GM19372 (cell line): ENCODE results near the gene POLR3GL.
A peak's percentile ranks its signal among the peaks of the same experiment; 100 is the strongest.

Experiments used
- ATAC-seq: cut with Tn5 transposase; IDR thresholded peaks from one replicate; pipeline ENCODE4 v1.9.1; 2021; ENCODE audit warnings: mild to moderate bottlenecking, low read depth, moderate library complexity; ENCODE audit not compliant: unreplicated experiment

POLR3GL gene

DNA sequence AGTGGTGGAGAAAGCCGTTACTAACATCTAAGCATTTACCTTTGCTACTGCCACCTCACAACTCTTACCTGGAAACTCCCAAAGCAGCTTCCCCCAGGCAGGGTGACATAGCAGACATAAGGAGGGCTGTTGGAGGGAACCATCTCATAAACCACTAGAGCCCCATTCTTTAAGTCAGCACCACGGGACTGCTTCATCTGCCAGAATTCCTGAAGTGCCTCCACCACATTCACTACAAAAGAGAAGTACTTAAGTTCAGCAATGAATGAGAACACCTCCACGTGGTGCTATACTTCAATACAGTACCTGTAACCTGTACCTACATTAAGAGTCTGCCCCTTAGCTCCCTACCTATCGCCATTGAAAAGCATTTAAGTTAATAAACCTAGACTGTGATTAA, 16.9 kb upstream of the POLR3GL start:
- ATAC-seq: no peak

DNA sequence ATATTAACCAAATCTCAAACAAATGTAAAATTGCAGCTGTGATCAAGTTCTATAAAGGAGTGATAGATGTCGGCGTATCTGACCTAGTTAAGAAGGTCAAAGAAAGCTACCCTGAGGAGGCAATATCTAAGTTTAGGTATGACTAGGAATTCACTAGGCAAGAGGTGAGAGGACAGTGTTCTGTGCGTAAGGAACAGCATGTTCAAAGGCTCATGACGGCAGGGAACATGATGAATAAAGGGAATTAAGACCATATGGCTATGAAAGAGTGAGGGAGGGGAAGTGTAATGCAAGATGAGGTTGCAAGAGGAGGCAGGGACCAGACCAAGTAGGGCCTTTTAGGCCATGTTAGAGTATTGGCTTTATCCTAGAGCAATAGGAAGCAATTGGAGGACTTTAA, 15.3 kb upstream of the POLR3GL start:
- ATAC-seq: no peak

DNA sequence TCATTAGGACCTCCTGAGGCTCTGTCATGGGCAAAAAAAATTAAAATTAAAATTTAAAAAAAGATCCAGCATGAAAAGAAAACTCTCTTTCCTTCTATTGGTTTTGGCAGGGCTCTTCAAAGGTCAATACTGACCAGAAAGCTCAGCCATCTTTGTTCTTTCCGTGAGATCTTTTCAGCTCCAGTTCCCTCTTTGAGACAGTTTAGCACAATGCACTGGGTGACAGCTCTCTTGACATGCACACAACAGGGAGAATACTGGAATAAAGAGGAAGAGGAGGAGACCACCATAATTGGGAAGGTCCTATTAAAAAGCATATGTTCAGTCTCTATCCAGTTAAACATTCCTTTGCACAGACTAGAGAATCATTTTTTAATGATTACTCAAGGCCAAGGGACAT, 13.0 kb upstream of the POLR3GL start:
- no peak for ATAC-seq

DNA sequence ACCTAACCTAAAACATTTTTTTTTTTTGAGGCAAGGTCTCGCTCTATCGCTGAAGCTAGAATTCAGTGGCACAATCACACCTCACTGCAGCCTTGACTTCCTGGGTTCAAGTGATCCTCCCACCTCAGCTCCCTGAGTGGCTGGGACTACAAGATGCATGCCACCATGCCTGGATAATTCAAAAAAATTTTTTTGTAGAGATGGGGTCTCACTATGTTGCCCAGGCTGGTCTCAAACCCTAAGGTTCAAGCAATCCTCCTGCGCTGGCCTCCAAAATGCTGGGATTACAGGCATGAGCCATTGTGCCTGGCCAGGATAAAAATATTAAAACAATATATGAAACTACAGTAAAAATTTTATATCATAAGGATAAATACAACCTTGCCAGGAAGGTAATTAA, 11.6 kb upstream of the POLR3GL start:
- ATAC-seq: no peak

DNA sequence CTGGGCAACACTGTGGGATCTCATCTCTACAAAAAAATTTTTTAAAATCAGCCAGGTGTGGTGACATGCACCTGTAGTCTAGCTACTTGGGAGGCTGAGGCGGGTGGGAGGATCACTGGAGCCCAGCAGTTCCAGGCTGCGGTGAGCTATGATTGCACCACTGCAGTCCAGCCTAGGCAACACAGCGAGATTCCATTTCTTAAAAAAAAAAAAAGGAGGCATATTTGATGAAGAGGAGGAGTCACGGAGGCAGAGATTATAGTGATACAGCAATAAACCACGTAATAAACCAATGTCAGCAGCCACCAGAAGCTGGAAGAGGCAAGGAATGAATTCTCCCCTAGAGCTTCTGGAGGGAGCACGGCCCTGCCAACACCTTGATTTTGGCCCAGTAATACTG, 10.6 kb upstream of the POLR3GL start:
- ATAC-seq: no peak

DNA sequence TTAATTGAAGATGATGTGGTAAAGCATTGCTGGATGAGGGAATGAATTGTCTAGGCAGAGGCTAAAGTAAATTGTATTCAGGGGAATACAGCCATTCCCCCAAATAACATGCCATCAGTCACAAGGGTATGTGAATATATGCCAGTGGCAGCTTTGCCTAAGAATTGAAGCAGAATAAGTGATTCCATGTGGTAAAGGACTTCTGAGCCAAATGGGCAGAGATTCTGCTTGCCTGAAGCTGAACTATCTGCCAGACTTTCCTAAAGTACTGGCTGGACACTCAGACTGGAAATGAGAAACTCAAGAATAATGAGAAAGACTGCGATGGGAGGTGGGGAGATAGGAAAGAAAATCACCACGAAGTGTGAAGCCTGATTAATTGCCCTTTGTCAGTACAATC, 9.1 kb upstream of the POLR3GL start:
- ATAC-seq: no peak

DNA sequence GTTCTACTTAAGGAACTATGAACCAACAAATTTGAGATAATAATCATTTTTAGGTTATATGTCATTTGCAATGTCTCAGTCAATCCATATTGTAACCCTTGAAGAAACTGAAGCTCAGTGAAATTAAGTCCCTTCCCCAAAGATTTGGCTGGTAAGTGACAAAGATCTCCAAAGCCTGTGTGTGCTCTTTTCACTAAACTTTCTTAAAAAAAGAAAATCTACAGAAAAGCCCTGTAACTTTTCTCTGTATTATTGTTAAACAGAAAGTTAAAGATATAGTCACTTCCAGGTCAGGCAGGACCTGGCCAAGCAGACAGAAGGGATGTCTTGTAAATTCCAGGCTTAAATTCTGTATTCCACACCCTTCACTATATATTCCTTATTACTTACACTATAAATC, 8.1 kb upstream of the POLR3GL start:
- no peak for ATAC-seq

DNA sequence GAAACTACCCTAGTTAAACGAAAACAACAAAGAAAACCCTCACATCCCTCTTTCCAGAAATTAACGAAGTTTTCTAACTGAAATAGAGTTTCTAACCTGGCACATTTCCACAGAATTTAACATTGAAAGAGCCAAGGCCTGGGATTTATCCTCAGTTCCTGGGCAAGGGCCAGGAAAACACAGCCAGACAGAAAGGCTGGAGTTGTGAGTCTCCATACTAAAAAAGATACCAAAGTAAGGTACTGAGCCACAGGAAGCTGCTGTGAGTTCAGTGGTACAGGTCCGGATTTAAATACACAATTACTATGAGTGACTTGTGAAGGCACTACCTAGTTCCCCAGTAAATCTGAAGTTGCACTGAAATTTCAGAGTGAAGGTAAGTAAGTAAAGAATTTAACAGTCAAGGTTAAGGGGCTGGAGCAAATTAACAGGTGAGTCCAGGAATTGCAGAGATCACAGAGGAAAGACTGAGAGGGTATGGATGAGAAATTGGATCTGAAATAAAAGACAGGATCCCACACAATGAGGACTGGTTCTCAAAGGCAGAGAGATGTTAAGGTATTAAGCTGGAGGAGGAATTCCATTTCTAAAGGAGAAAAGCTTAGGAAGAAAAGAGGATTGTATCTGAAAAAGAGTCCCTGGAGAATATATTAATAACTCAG, 7.6 kb upstream of the POLR3GL start:
- ATAC-seq: no peak

DNA sequence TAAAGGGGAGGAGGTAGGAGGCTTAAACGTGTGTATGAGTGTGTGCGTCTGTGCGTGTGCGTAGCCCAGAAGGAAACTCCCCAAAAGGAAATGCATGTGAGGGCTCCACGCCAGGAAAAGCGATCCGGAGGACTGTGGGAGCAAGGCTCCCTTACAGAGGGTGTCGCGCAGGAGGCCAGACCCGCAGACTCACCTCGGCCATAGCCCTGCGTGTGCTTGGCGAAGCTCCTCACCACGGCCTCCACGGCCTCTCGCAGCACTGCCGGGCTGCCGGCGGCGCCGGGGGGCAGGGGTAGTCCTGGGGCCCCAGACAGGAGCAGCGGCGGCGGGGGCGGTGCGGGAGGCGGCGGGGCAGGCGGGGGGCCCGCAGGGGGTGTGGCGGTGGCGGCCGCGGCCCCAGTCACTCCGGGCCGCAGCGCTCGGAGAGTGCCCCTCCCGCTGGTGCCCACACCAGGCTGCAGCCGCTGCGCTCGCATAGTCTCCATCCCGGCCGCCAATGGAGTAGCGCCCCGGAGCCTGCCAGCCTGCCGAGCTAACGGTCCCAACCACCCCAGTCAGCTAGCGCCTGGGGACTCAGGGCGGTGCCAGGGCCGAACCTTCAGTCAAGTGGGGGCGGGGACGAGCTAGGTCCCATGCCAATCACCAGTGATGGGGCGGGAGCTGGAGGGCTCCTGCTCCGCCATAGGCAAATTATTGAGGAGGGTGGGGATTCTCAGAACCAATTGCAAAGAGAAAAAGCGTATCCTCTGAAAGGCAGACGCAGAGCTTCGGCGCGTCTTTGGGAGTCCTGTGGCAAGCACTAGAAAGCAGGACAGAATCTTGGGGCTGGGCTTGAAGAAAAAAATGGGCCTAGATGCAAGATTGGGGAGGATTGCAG, 6.8 kb upstream of the POLR3GL start, which contains the start of gene LIX1L:
Gene LIX1L (minus strand): TSS at position 575 of the 877 bp plus-strand sequence. CDS start 90 bp downstream, at position 485.
- peak; percentile 80 for ATAC-seq

DNA sequence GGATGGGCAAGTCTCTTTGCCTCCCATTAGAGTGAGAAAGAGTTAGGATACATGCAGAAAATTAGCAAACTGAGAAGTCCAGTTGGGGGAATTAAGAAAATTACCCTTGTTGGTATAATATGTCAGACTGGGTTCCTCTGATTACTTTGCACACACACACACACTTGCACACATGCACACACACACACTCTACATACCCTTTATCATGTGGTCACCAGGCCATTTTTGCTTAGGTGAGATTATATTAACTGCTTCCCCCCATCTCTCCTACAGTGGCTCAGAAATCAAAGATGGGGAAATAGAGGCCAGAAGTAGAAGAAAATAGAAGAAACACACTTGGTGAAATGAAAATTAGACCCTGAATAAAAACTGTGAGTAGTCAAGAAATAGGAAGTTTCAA, 5.8 kb upstream of the POLR3GL start:
- ATAC-seq: no peak

DNA sequence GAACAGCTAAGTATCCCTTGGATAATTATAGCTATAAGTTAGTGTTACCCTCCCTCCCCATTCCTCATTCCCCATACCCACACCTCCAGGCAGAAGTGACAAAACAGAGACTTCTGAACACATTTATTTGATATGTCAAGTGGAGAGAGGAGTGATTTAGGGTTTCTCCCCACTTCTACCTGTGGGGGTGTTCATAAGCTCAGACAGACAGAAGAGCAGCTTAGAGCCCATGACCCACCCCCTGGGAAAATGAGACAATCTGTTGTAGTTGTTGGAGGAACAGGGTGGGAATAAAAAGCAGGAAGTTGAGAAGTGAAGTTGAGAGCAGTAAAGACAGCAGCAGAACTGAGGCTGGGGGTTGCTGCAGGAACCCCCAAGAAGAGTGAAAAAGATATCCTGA, 5.2 kb upstream of the POLR3GL start:
- ATAC-seq: no peak

DNA sequence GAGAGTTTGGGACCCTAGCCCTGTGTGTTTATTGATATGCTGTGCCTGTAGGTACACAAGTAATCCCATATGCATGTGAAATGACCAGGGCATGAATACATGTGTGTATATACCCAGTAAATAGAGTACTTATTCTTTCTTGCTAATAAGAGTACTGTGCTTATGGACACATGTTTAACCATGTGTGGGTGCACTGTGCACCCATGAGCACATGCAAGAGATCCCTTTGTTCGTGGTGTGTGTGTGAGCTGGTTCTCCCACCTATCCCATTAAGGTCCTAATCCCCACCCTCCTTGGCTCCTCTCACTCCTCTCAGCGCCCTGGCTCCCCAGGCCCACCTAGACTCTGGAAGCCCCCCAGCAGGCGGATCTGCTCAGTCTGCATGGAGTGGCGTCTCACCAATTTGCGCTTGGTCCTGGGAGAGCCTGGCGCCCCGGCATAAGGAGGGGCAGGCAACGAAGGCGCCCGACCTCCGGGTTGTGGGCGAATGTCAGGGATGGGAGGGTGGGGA, 4.5 kb upstream of the POLR3GL start:
- ATAC-seq: no peak

DNA sequence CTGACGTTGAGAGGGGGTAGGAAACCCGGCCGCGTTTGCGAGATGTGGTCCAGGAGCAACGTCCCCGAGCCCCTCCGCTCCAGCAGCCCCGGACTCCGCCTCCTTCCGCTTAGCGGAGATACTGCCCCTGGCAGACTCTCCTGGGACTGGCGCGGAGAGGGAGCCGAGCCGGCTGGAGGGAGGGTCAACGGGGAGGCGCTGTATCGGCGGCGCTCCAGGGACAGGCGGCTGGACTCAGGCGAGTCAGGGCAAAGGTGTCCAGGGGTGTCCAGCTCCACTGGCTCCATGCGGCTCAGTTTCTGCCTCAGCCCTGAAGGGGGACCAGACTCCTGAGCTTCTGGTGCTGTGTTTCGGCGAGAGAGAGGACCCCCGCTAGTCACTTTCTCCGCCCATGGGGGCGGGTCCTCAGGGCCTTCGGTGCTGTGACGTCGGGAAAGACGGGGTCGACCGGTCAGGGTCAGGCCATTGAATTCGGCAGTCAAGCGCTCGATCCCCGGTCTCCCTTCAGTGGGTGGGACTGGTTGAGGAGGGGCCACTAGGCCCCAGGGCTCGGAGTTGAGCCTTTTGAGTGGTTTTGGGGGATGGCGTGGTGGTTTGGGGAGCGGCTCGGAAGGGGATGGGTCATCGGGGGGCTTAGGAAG, 3.9 kb upstream of the POLR3GL start:
- ATAC-seq: no peak

DNA sequence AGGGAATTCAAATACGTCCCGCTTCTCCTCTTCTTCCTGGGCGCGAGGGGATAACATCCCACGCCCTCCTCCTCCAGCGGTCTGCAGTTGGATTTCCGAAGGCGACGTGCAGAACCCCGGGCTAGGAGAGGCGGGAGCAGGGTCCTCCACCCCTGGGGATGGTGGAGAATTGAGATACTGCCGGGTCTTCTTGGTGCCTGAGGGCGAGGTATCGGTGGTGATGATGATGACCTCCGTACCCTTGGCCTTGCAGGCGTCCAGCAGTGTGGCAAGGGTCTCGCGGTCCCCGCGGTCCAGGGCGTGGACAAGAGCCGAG, 3.4 kb upstream of the POLR3GL start:
- no peak for ATAC-seq

DNA sequence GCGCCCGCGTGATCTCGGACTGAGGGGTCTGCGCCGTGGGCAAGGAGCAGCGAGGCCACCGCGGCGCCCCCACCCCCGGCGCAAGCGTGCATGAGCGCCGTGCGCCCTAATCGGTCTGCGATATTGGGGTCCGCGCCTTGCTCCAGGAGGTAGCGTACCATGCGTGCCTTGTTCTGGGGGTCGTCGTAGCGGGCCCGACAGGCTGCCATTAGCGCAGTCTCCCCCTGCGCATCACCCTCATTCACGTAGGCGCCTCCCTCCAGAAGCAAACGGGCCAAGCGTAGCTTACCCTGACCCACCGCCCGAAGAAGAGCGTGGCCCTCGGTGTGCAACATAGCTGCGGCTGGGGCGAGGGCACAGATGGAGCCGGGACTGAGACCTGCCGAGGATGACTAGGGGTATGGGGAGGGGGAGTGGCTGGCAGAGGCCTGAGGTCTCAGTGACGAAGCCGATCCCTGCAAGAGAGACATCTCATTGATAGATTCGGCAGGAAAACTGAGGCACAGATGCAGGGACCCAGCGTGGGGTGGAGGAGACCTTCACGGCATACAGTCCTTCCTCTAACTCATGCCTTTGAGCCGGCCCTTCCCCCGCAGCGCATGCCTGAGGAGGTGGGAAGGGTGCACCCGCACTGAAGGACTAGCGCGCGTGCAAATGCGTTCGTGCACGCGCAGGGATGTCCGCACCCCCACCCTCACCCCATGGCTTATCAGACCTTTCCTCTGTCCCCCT, 2.9 kb upstream of the POLR3GL start:
- no peak for ATAC-seq

DNA sequence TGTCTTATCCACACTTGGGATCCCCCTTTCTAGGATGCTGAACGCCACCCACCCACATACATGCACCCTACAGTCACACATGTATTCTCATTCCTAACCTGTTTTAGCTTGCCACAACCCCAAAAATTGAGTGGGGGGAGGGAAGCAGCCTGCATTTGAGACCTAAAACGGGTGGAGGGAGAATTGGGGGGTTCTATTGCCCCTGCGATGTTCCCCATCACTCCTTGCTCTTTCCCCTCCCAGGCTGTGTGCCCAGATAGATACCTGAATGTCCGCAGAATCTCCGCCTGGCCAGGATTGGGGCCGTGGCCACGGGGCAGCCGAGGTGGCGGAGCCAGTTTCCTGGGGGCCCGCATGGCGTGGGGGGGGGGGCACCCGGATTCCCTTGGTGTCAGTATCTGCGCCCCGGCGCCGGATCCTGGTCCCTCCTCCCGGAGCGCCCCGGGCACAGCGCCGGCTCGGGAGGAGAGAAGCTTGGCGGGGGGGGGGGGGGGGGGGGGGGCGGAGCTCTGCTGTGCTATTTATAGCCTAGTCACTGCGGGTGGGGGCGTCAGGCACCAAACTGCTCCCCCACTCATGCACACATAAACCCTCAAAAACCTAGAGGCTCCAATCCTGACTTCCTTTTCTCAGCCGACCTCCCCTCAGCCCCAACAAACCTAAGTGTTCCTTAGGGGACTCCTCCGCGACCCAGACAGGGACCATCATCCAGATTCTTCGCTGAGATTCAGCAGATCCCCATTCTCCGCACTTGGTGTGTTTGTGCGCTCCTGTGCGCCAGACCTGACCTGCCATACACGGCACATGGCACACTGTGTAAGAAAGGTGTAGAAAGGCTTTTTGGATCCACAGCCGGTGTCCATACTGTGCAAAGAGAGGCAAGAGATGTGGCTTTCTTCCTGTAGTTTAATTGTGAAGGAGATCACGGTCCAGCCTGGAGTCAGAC, 2.1 kb upstream of the POLR3GL start:
- ATAC-seq: no peak

DNA sequence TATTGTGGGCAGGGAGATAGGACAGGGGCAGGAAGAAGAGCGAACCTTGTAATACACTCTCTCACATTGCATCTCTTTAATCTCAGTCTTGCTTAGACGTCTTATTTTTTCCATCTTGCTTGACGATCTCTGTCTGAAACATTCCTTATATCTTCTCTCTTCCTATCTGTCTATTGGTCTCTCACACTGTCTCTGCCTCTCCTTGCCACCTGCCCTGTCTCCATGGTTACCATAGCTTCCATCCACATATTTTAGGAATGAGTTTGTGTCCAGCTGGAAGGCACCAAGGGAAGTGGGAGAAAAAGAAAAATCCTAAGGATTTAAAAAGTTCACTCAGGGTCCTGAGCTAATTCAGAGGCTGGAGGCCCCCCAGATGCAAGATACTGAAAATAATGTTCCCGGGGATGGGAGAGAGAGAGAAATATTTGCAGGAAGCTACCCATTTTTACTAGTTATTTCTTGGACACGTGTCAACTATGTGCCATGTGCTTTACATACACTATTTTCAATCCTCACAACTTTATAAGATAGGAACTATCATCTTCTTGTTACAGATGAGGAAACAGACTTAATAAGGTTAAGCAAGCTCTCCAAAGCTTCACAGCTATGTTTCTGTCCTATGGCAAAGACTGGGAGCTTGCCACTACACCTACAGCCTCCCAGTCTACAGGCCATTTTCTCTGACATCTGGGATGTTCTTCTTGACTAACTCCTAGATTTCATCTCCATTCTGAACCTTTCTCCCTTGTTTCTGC, 1.0 kb upstream of the POLR3GL start:
- no peak for ATAC-seq

DNA sequence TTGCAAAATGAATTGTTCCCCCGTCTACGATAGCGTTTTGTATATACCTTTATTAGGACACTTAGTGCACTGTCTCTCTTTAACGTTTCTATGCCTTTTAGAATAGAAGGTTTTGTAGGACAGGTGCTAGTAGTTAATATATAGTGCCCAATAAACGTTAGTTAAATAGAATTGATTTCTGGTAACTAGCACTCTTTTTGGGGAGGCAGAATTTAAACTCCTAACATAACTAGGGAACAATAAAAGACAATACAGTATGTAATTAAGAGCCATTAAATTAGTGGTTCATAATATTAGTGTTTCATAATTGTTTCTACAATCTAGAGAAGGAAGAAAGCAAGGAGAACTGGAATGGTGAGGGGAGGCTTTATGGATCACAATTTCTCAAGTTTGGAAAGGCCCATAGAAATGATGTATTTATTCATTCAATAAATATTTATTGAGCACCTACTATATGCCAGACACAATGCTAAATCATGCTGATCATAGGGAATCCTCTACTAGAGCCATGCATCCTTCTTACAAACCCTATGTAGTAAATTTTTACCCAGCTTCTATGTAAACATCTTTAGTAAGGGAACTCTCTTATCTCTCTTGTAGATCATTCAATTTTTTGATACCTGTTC, 742 bp downstream of the POLR3GL start:
- no peak for ATAC-seq

DNA sequence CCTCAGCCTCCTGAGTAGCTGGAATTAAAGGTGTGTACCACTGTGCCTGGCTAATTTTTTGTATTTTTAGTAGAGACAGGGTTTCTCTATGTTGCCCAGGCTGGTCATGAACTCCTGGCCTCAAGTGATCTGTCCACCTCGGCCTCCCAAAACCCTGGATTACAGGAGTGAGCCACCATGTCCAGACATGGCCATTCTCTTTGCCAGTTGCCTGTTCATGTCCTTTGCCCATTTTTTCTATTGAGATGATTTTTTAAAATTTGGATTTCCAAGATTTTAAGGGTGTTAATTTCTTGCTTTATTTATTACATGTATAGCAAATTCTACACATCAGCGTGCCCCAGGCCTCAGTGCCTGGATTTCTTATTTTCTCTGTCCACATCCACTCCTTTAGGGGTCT, 2.8 kb downstream of the POLR3GL start:
- ATAC-seq: no peak
